ENCODE results near the gene TAF11L8. TPM values are rescaled to one million over a fixed set of nuclear protein-coding genes. Genes with fewer than 3 reads are reported as not detected.
"Not testable (repeated sequence)": the region's sequence is repeated elsewhere in the genome, so short reads cannot be mapped to it uniquely, and the experiment has no call there.

The TAF11L8 gene
- total RNA-seq (not detected), polyA plus RNA-seq (not detected)
- long read RNA-seq, donor 1: 0 reads
- long read RNA-seq, donor 2: 0 reads
- long read RNA-seq, donor 3: 0 reads
- long read RNA-seq, donor 4: 0 reads

- H3K4me1 ChIP-seq (ENCODE audit: control insufficient read depth, insufficient read depth, low read length); ATAC-seq: not testable (repeated sequence)
- WGBS: no CpG with 5 or more reads among the region's 16 CpGs
These were observed at the start of gene TAF11L8 for GRCh38 chr5:17590860-17591259. Gene TAF11L8, minus strand, starts transcription at chr5:17590960.

GRCh38 chr5:17634160-17634559, 43.4 kb upstream of the TAF11L8 start, which contains the start of gene TAF11L14:
Gene TAF11L14, plus strand, starts transcription at chr5:17634460.
- Histone ChIP-seq H3K27me3 (ENCODE audit: control insufficient read depth, insufficient read depth) (no peaks in the 10 kb centered on the region), H3K4me1 (ENCODE audit: control insufficient read depth, insufficient read depth, low read length) (no peaks in the 10 kb centered on the region), H3K27ac (ENCODE audit: low read length) (no peak within 1 kb of the TSS), H3K9me3 (ENCODE audit: control insufficient read depth, low read length) (peaks cover 3% of the 10 kb centered on the region), H3K4me3 (ENCODE audit: low read length) (no peak within 1 kb of the TSS)
- WGBS: 83% methylated on average over 5 of the region's 5 CpGs
- no peak for DNase-seq
- intact Hi-C loops (cut with DNase I): no loop called here
- no peak for ATAC-seq

More at GRCh38 chr5:17590860-17591259, at the start of gene TAF11L8:
- H3K9me3 ChIP-seq (ENCODE audit: control insufficient read depth, low read length); H3K4me3 ChIP-seq (ENCODE audit: low read length); H3K27ac ChIP-seq (ENCODE audit: low read length); DNase-seq; H3K27me3 ChIP-seq (ENCODE audit: control insufficient read depth, insufficient read depth); intact Hi-C loops (cut with DNase I): not testable (repeated sequence)

DNA sequence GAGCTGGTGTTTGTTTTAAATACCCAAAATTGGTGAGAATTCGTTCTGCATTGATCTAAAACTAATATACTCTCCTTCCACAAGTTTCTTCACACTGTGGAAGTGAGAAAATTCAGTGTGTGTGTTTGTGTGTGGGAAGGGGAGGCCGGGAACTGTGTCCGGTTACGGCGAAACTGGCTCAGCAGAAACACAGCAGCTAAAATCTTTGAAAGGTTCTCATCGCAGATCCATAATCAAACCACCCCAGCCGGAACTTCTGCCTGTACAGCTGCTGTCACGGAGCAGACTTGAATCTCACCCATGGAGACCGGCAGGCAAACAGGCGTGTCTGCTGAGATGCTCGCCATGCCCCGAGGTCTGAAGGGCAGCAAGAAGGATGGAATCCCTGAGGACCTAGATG, 41.0 kb upstream of the TAF11L8 start, which contains the start of gene TAF11L13:
TAF11L13 (plus strand) TSS at position 301 of the 400 bp plus-strand sequence.
- H3K9me3 ChIP-seq (ENCODE audit: control insufficient read depth, low read length); H3K27ac ChIP-seq (ENCODE audit: low read length); H3K27me3 ChIP-seq (ENCODE audit: control insufficient read depth, insufficient read depth); H3K4me1 ChIP-seq (ENCODE audit: control insufficient read depth, insufficient read depth, low read length); DNase-seq; intact Hi-C loops (cut with DNase I); H3K4me3 ChIP-seq (ENCODE audit: low read length); ATAC-seq: not testable (repeated sequence)
- 84% methylated on average over 8 of the region's 12 CpGs for WGBS

GRCh38 chr5:17625686-17626085, 34.9 kb upstream of the TAF11L8 start:
- 81% methylated on average over 11 of the region's 11 CpGs for WGBS
- no peak for DNase-seq
- H3K27me3 ChIP-seq (ENCODE audit: control insufficient read depth, insufficient read depth): no peaks in the 10 kb centered on the region

DNA sequence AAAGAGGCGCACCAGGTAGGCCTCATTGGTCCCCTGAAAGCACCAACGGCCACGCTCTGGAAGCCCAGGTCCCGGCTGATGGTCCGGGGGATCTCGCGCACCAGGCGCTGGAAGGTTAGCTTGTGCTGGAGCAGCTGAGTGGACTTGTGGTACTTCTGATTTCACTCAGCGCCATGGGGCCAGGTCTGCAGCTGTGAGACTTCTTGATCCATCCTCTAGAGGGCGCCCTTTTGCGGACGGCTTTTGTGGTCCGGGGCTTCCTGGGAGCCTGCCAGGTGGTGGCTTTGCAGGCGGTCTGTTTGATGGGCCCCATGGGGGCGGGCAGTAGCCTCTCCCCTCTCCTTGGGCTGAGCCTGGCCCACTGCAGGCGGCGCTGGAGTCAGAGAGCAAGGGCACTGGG, 29.9 kb upstream of the TAF11L8 start:
- no peaks in the 10 kb centered on the region for H3K9me3 ChIP-seq (ENCODE audit: control insufficient read depth, low read length)
- H3K27me3 ChIP-seq (ENCODE audit: control insufficient read depth, insufficient read depth): no peaks in the 10 kb centered on the region
- no peak overlapping the region for H3K4me3 ChIP-seq (ENCODE audit: low read length)
- no peaks in the 10 kb centered on the region for H3K4me1 ChIP-seq (ENCODE audit: control insufficient read depth, insufficient read depth, low read length)
- DNase-seq (peak in 1 of 3 donors; percentile 38), ATAC-seq (no peak)
- WGBS: 83% methylated on average over 17 of the region's 17 CpGs
- intact Hi-C loops (cut with DNase I): no loop called here
- no peak overlapping the region for H3K27ac ChIP-seq (ENCODE audit: low read length)

More at GRCh38 chr5:17625686-17626085, 34.9 kb upstream of the TAF11L8 start:
- intact Hi-C loops (cut with DNase I): no loop called here
- no peaks in the 10 kb centered on the region for H3K9me3 ChIP-seq (ENCODE audit: control insufficient read depth, low read length)
- H3K4me3 ChIP-seq (ENCODE audit: low read length): no peak overlapping the region
- no peaks in the 10 kb centered on the region for H3K4me1 ChIP-seq (ENCODE audit: control insufficient read depth, insufficient read depth, low read length)
- no peak for ATAC-seq
- no peak overlapping the region for H3K27ac ChIP-seq (ENCODE audit: low read length)

- intact Hi-C loops (cut with DNase I): no loop called here
- no peak for ATAC-seq
- Histone ChIP-seq H3K9me3 (ENCODE audit: control insufficient read depth, low read length) (peaks cover 3% of the 10 kb centered on the region), H3K27me3 (ENCODE audit: control insufficient read depth, insufficient read depth) (no peaks in the 10 kb centered on the region), H3K27ac (ENCODE audit: low read length) (no peak overlapping the region), H3K4me3 (ENCODE audit: low read length) (no peak overlapping the region), H3K4me1 (ENCODE audit: control insufficient read depth, insufficient read depth, low read length) (no peaks in the 10 kb centered on the region)
- DNase-seq: no peak
- 90% methylated on average over 3 of the region's 3 CpGs for WGBS
These were observed 28.6 kb upstream of the TAF11L8 start for GRCh38 chr5:17619354-17619753.

DNA sequence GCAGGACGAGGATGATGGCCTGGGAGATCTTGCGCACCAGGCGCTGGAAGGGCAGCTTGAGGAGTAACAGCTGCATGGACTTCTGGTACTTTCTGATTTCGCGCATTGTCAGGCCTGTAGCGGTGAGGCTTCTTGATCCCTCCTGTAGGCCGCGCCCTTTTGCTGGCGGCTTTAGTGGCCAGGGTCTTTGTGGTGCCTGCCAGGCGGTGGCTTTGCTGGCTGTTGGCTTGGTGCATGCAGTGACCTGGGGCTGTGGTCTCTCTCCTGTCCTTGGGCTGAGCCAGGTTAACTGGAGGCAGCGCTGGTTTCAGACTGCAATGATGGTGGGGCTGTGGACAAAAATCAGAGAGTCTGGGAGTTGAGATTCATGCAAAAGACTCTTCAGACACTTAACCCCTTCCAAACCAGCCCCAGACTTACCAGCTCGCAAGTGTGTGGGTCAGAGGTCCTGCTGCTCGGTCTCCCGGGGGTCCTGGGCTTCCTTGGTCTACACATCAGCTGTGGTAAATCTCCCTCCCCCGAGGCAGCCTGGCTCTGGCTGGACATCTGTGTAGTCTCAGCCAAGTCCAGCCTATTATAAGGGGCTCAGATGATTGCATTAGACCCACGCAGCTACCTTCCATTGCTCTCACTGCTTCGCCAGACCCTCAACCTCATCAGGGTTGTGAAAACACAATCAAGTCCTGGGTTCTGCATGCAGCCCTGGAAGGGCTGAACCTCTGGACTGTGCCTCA, 24.3 kb upstream of the TAF11L8 start:
- ATAC-seq: no peak
- 90% methylated on average over 17 of the region's 17 CpGs for WGBS
- intact Hi-C loops (cut with DNase I): no loop called here

GRCh38 chr5:17610092-17610491, 19.3 kb upstream of the TAF11L8 start, which contains the start of gene TAF11L12:
Gene TAF11L12, plus strand, starts transcription at chr5:17610392.
- H3K4me1 ChIP-seq (ENCODE audit: control insufficient read depth, insufficient read depth, low read length); intact Hi-C loops (cut with DNase I); DNase-seq; H3K27me3 ChIP-seq (ENCODE audit: control insufficient read depth, insufficient read depth); H3K4me3 ChIP-seq (ENCODE audit: low read length); ATAC-seq; H3K9me3 ChIP-seq (ENCODE audit: control insufficient read depth, low read length); H3K27ac ChIP-seq (ENCODE audit: low read length): not testable (repeated sequence)
- 43% methylated on average over 2 of the region's 2 CpGs for WGBS

More for the DNA sequence above, 24.3 kb upstream of the TAF11L8 start:
- DNase-seq: no peak
- H3K27ac ChIP-seq (ENCODE audit: low read length): no peak overlapping the region
- no peaks in the 10 kb centered on the region for H3K27me3 ChIP-seq (ENCODE audit: control insufficient read depth, insufficient read depth)
- H3K4me3 ChIP-seq (ENCODE audit: low read length): no peak overlapping the region
- peaks cover 5% of the 10 kb centered on the region for H3K9me3 ChIP-seq (ENCODE audit: control insufficient read depth, low read length)
- no peaks in the 10 kb centered on the region for H3K4me1 ChIP-seq (ENCODE audit: control insufficient read depth, insufficient read depth, low read length)

DNA sequence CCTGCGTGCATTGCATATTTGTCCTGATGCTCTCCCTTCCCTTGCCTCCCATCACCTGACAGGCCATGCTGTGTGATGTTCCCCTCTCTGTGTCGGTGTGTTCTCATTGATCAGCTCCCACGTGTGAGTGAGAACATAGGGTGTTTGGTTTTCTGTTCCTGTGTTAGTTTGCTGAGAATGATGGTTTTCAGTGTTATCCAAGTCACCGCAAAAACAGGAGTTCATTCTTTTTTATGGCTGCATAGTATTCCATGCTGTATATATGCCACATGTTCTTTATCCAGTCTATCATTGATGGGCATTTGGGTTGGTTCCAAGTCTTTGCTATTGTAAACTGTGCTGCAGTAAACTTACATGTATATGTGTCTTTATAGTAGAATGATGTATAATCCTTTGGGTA, 16.7 kb upstream of the TAF11L8 start:
- H3K27ac ChIP-seq (ENCODE audit: low read length); H3K9me3 ChIP-seq (ENCODE audit: control insufficient read depth, low read length); H3K4me1 ChIP-seq (ENCODE audit: control insufficient read depth, insufficient read depth, low read length); H3K27me3 ChIP-seq (ENCODE audit: control insufficient read depth, insufficient read depth); DNase-seq; ATAC-seq; H3K4me3 ChIP-seq (ENCODE audit: low read length); intact Hi-C loops (cut with DNase I): not testable (repeated sequence)
- 69% methylated on average over 4 of the region's 4 CpGs for WGBS

DNA sequence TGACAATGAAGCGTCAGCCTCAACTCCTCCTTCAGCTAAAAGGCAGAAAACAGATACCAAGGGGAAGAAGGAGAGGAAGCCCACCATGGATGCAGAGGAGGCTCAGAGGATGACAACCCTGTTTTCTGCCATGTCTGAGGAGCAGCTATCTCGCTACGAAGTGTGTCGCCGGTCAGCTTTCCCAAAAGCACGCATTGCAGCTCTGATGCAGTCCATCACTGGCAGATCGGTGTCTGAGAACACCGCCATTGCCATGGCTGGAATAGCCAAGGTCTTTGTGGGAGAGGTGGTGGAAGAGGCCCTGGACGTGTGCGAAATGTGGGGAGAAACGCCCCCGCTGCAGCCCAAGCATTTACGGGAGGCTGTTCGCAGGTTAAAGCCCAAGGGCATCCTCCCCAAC, 14.2 kb upstream of the TAF11L8 start:
- no peak for ATAC-seq
- Histone ChIP-seq H3K4me3 (ENCODE audit: low read length) (no peak overlapping the region), H3K9me3 (ENCODE audit: control insufficient read depth, low read length) (peaks cover 2% of the 10 kb centered on the region), H3K4me1 (ENCODE audit: control insufficient read depth, insufficient read depth, low read length) (no peaks in the 10 kb centered on the region), H3K27ac (ENCODE audit: low read length) (no peak overlapping the region), H3K27me3 (ENCODE audit: control insufficient read depth, insufficient read depth) (no peaks in the 10 kb centered on the region)
- intact Hi-C loops (cut with DNase I): no loop called here
- 92% methylated on average over 14 of the region's 14 CpGs for WGBS
- no peak for DNase-seq

DNA sequence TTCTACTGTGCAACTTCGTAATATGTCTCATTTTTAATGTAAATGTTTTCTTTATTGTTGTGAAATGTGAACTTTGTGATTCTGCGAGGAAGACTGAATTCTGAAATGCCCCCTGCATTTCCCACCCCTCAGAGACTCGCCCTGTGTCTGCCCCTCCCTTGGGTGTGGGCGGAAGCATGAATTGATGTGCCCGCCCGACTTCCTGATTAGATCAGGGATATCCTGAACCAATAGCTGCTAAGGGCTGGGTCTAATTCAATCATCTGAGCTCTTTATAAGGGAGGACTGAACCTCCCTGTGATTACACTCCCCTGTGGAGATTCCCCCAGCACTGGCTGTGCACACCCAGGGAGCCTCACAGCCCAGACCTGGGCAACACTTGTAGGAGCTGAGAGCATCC, 13.1 kb upstream of the TAF11L8 start, which contains the start of gene TAF11L11:
TAF11L11 (plus strand) TSS at position 304 of the 400 bp plus-strand sequence.
- WGBS: 64% methylated on average over 6 of the region's 6 CpGs
- H3K27me3 ChIP-seq (ENCODE audit: control insufficient read depth, insufficient read depth); H3K4me3 ChIP-seq (ENCODE audit: low read length); H3K27ac ChIP-seq (ENCODE audit: low read length); ATAC-seq; H3K9me3 ChIP-seq (ENCODE audit: control insufficient read depth, low read length); H3K4me1 ChIP-seq (ENCODE audit: control insufficient read depth, insufficient read depth, low read length); DNase-seq; intact Hi-C loops (cut with DNase I): not testable (repeated sequence)
